ENCODE data around the gene TMC8. TPM values are rescaled to one million over a fixed set of nuclear protein-coding genes. Genes with fewer than 3 reads are reported as not detected.

TMC8 gene
- total RNA-seq, 1 experiment from 2014 or later, result 4.6 TPM

- TF ChIP-seq EZH2phosphoT487 (IDR thresholded peaks at IDR 0.05; ENCODE audit: borderline replicate concordance, low read length), result no peak
- ChIA-PET POLR2A (ENCODE audit: unreplicated experiment) (no interaction called here), CTCF (no interaction called here)
- peaks cover 4% of the 10 kb centered on the region for H3K4me1 ChIP-seq (ENCODE audit: insufficient read depth, low read length)
- H3F3A ChIP-seq (ENCODE audit: low read length, unreplicated experiment), result peaks cover 9% of the 10 kb centered on the region
- DNase-seq (no peak), ATAC-seq (no peak)
- no peak overlapping the region for H3K9ac ChIP-seq (ENCODE audit: low read length)
- no peaks in the 10 kb centered on the region for H3K9me3 ChIP-seq (ENCODE audit: low read length)
- no peaks in the 10 kb centered on the region for H3K9me2 ChIP-seq (replicated peaks; ENCODE audit: low read length)
- H3K27ac ChIP-seq (ENCODE audit: low read length), result no peak overlapping the region
- BruUV-seq (replicated peaks), result no TSS peak
- H3K4me3 ChIP-seq (ENCODE audit: low read length), result no peak overlapping the region
- peaks cover under 1% of the 10 kb centered on the region; the same call in 1 of the 2 replicates for H4K20me1 ChIP-seq (ENCODE audit: low read length)
- intact Hi-C loops (cut with micrococcal nuclease), result no loop called here
- H3K27me3 ChIP-seq (ENCODE audit: low read length), result no peaks in the 10 kb centered on the region
- H3K36me3 ChIP-seq (ENCODE audit: low read depth, low read length), result peaks cover 41% of the 10 kb centered on the region
- H3K79me2 ChIP-seq (ENCODE audit: low read length), result peaks cover 31% of the 10 kb centered on the region
- H3K4me2 ChIP-seq (ENCODE audit: low read length), result no peak overlapping the region
- H2AFZ ChIP-seq (ENCODE audit: low read length), result no peak overlapping the region
Observed at GRCh38 chr17:78180083-78180482, 49.5 kb downstream of the TMC8 start.

DNA sequence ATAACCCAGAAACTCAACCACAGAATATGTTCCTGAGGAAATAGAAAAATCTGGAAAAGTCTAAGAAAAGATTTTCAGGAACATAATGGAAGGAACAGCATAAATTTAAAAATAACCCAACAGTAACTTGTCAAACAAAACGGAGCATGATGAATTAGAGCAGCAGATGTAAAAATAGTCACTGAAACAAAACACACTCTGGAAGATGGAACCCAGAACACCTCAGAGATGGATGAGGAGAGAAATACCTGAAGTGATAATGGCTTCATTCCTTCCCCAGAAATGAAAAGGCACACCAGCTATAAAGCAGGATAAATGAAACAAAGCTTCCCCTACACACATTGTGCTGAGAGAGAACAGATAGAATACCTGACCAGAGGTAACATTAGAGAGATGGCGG, 49.9 kb downstream of the TMC8 start:
- CTCF ChIA-PET, result no interaction called here
- H3K4me1 ChIP-seq (ENCODE audit: insufficient read depth, low read length), result peaks cover 8% of the 10 kb centered on the region
- no peak overlapping the region for H3K27ac ChIP-seq (ENCODE audit: low read length)
- DNase-seq (no peak), ATAC-seq (no peak)
- no peaks in the 10 kb centered on the region for H3K27me3 ChIP-seq (ENCODE audit: low read length)
- peaks cover 5% of the 10 kb centered on the region; the same call in 1 of the 2 replicates for H4K20me1 ChIP-seq (ENCODE audit: low read length)
- H3K9me3 ChIP-seq (ENCODE audit: low read length), result no peaks in the 10 kb centered on the region
- no peak for TF ChIP-seq EZH2phosphoT487 (IDR thresholded peaks at IDR 0.05; ENCODE audit: borderline replicate concordance, low read length)
- no peak for TF ChIP-seq EZH2 (IDR thresholded peaks at IDR 0.05; ENCODE audit: low read length, unreplicated experiment)
- TF ChIP-seq, protein P1, sequence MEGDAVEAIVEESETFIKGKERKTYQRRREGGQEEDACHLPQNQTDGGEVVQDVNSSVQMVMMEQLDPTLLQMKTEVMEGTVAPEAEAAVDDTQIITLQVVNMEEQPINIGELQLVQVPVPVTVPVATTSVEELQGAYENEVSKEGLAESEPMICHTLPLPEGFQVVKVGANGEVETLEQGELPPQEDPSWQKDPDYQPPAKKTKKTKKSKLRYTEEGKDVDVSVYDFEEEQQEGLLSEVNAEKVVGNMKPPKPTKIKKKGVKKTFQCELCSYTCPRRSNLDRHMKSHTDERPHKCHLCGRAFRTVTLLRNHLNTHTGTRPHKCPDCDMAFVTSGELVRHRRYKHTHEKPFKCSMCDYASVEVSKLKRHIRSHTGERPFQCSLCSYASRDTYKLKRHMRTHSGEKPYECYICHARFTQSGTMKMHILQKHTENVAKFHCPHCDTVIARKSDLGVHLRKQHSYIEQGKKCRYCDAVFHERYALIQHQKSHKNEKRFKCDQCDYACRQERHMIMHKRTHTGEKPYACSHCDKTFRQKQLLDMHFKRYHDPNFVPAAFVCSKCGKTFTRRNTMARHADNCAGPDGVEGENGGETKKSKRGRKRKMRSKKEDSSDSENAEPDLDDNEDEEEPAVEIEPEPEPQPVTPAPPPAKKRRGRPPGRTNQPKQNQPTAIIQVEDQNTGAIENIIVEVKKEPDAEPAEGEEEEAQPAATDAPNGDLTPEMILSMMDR (conservative IDR thresholded peaks at IDR 0.05; ENCODE audit: low read depth, low read length), result no peak
- no TSS peak for BruUV-seq (replicated peaks)
- POLR2A ChIA-PET (ENCODE audit: unreplicated experiment), result no interaction called here
- peaks cover 36% of the 10 kb centered on the region for H3K79me2 ChIP-seq (ENCODE audit: low read length)
- intact Hi-C loops (cut with micrococcal nuclease), result no loop called here
- peaks cover 5% of the 10 kb centered on the region for H3F3A ChIP-seq (ENCODE audit: low read length, unreplicated experiment)
- no peaks in the 10 kb centered on the region for H3K9me2 ChIP-seq (replicated peaks; ENCODE audit: low read length)
- no peak overlapping the region for H3K9ac ChIP-seq (ENCODE audit: low read length)
- H3K4me3 ChIP-seq (ENCODE audit: low read length), result no peak overlapping the region
- H2AFZ ChIP-seq (ENCODE audit: low read length), result no peak overlapping the region
- peaks cover 41% of the 10 kb centered on the region for H3K36me3 ChIP-seq (ENCODE audit: low read depth, low read length)
- H3K4me2 ChIP-seq (ENCODE audit: low read length), result no peak overlapping the region

- no peak for ATAC-seq
- Histone ChIP-seq H3K4me2 (ENCODE audit: low read length) (no peak overlapping the region), H3K27me3 (ENCODE audit: low read length) (no peaks in the 10 kb centered on the region), H3K4me3 (ENCODE audit: low read length) (no peak overlapping the region), H3F3A (ENCODE audit: low read length, unreplicated experiment) (no peaks in the 10 kb centered on the region), H3K79me2 (ENCODE audit: low read length) (peaks cover 51% of the 10 kb centered on the region), H3K27ac (ENCODE audit: low read length) (no peak overlapping the region), H3K9me2 (replicated peaks; ENCODE audit: low read length) (no peaks in the 10 kb centered on the region), H3K9me3 (ENCODE audit: low read length) (no peaks in the 10 kb centered on the region), H4K20me1 (ENCODE audit: low read length) (peaks cover 13% of the 10 kb centered on the region; the same call in 1 of the 2 replicates), H3K36me3 (ENCODE audit: low read depth, low read length) (peaks cover 33% of the 10 kb centered on the region), H2AFZ (ENCODE audit: low read length) (no peak overlapping the region), H3K4me1 (ENCODE audit: insufficient read depth, low read length) (peaks cover 17% of the 10 kb centered on the region), H3K9ac (ENCODE audit: low read length) (no peak overlapping the region)
- BruUV-seq (replicated peaks), result no TSS peak
- TF ChIP-seq, protein P1 (conservative IDR thresholded peaks at IDR 0.05; ENCODE audit: low read depth, low read length), result no peak
- TF ChIP-seq EZH2 (IDR thresholded peaks at IDR 0.05; ENCODE audit: low read length, unreplicated experiment) (no peak), EZH2phosphoT487 (IDR thresholded peaks at IDR 0.05; ENCODE audit: borderline replicate concordance, low read length) (no peak)
- intact Hi-C loops (cut with micrococcal nuclease), result no loop called here
- ChIA-PET CTCF (no interaction called here), POLR2A (ENCODE audit: unreplicated experiment) (no interaction called here)
- DNase-seq, result no peak
Observed at GRCh38 chr17:78182504-78182903, 51.9 kb downstream of the TMC8 start.

Measured in PC-3 (cell line).